ENCODE measurements around the gene SSTR3.
A peak's percentile ranks its signal among the peaks of the same experiment; 100 is the strongest.

SSTR3 gene

GRCh38 chr22:37197451-37198257 is 14.6 kb downstream of the SSTR3 start:
- DNase-seq (ENCODE audit: low read depth, low spot score): peak; percentile 95

GRCh38 chr22:37196539-37197450 is 15.5 kb downstream of the SSTR3 start:
- DNase-seq (ENCODE audit: low read depth, low spot score): peak; percentile 75

- no peak for DNase-seq (ENCODE audit: low read depth, low spot score)
Measured at GRCh38 chr22:37195921-37196320, 16.4 kb downstream of the SSTR3 start.

GRCh38 chr22:37194750-37195149 is 17.5 kb downstream of the SSTR3 start:
- DNase-seq (ENCODE audit: low read depth, low spot score): no peak

- no peak for DNase-seq (ENCODE audit: low read depth, low spot score)
Measured at GRCh38 chr22:37193629-37194191, 18.6 kb downstream of the SSTR3 start.

GRCh38 chr22:37192741-37193140 is 19.5 kb downstream of the SSTR3 start:
- no peak for DNase-seq (ENCODE audit: low read depth, low spot score)

- DNase-seq (ENCODE audit: low read depth, low spot score): no peak
Measured at GRCh38 chr22:37192204-37192603, 20.1 kb downstream of the SSTR3 start.

- no peak for DNase-seq (ENCODE audit: low read depth, low spot score)
Measured at GRCh38 chr22:37190262-37190780, 22.0 kb downstream of the SSTR3 start.

- DNase-seq (ENCODE audit: low read depth, low spot score): peak; percentile 51
Measured at GRCh38 chr22:37188901-37189466, 23.3 kb downstream of the SSTR3 start.

GRCh38 chr22:37187891-37188761 is 24.2 kb downstream of the SSTR3 start, which contains the start of gene C1QTNF6:
TSS of gene C1QTNF6 (minus strand) at chr22:37188247. CDS start at chr22:37188213, 34 bp downstream.
- peak; percentile 85 for DNase-seq (ENCODE audit: low read depth, low spot score)

- DNase-seq (ENCODE audit: low read depth, low spot score): no peak
Measured at GRCh38 chr22:37187552-37187890, 24.8 kb downstream of the SSTR3 start.

GRCh38 chr22:37186997-37187522 is 25.2 kb downstream of the SSTR3 start:
- DNase-seq (ENCODE audit: low read depth, low spot score): no peak

- DNase-seq (ENCODE audit: low read depth, low spot score): peak; percentile 55
Measured at GRCh38 chr22:37186228-37186996, 25.9 kb downstream of the SSTR3 start.

GRCh38 chr22:37185646-37186227 is 26.5 kb downstream of the SSTR3 start:
- DNase-seq (ENCODE audit: low read depth, low spot score): no peak

GRCh38 chr22:37184816-37185541 is 27.3 kb downstream of the SSTR3 start:
- DNase-seq (ENCODE audit: low read depth, low spot score): no peak

- no peak for DNase-seq (ENCODE audit: low read depth, low spot score)
Measured at GRCh38 chr22:37184380-37184755, 27.9 kb downstream of the SSTR3 start.

- DNase-seq (ENCODE audit: low read depth, low spot score): peak; percentile 43
Measured at GRCh38 chr22:37183432-37184379, 28.6 kb downstream of the SSTR3 start.

- DNase-seq (ENCODE audit: low read depth, low spot score): no peak
Measured at GRCh38 chr22:37182949-37183245, 29.4 kb downstream of the SSTR3 start.

Data from ELF-1 (cell line).